ENCODE measurements around the gene NOTCH1.

Gene NOTCH1

GRCh38 chr9:136484153-136485048 lies 61.4 kb downstream of the NOTCH1 start:
- TF ChIP-seq CTCF (IDR thresholded peaks at IDR 0.05; ENCODE audit: low read length, missing control alignments), result no peak
- no peak for DNase-seq (ENCODE audit: low read depth)
- peak overlapping the region; percentile 72 for H3K4me3 ChIP-seq (replicated peaks; ENCODE audit: low read depth, low read length)

GRCh38 chr9:136483589-136484152 lies 62.2 kb downstream of the NOTCH1 start:
- H3K4me3 ChIP-seq (replicated peaks; ENCODE audit: low read depth, low read length), result peak overlapping the region; percentile 72
- DNase-seq (ENCODE audit: low read depth), result peak; percentile 84
- TF ChIP-seq CTCF (IDR thresholded peaks at IDR 0.05; ENCODE audit: low read length, missing control alignments), result no peak

DNA sequence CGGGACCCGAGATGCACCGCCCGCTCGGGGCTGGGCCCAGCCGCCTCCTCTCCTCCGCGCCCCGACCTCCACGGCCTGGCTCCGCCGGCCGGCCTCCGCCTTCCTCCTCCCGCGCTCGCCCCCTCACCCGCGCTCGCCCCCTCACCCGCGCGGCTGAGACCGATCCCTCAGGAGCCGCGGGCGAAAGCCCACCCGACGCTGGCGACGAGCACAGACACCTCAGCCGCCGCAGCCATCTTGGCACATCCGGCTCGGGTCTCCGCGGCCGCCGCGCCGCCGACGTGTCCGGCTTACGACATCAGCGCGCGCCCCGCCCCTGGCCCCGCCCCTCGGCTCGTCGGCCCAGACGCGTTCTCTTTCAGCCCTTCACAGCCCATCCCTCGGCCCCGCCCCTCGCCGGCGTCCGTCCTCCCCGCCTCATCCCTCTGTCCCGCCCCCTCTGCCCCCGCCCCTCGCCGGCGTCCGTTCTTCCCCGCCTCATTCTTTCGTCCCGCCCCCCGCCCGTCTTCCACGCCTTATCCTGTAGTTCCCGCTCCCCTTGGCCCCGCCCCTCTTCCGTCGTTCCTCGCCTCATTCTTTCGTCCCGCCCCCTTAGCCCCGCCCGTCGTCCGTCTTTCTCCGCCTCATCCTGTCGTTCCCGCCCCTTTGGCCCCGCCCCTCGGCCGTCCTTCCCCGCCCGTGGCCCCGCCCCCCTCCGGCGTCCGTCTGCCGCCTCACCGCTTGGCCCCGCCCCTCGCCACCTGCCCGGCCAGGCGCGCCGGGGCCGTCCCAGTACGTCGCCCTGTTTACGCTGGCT lies 62.9 kb downstream of the NOTCH1 start, which contains the start of gene SEC16A:
Gene SEC16A, minus strand, starts transcription at position 248 of the 796 bp plus-strand sequence. CDS start 5,425 bp downstream, outside the sequence.
- peak within 1 kb of the TSS; percentile 96 for H3K4me3 ChIP-seq (replicated peaks; ENCODE audit: low read depth, low read length)
- TF ChIP-seq CTCF (IDR thresholded peaks at IDR 0.05; ENCODE audit: low read length, missing control alignments), result no peak
- DNase-seq (ENCODE audit: low read depth), result peak; percentile 99

- peak; percentile 46 for DNase-seq (ENCODE audit: low read depth)
Observed at GRCh38 chr9:136482046-136482792, 63.6 kb downstream of the NOTCH1 start.

DNA sequence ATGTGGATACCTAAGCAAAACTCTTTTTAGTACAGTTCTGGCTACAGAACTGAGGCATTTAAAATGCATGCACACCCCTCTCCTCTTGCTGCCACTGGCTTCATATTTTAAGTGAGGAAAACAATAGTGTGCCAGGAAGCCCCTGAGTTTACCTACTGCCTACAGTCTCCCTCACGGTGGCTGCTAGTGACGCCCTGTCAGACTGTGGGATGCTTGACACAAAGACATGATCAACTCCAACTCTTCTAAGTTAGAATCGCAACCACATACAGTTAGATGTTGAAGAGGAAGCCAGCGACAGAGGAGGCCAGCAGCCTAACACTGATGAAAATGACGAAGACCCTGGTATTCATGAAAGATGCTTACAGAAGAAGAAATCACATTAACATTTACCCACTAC lies 64.3 kb downstream of the NOTCH1 start:
- TF ChIP-seq CTCF (IDR thresholded peaks at IDR 0.05; ENCODE audit: low read length, missing control alignments), result no peak
- DNase-seq (ENCODE audit: low read depth), result no peak
- H3K4me3 ChIP-seq (replicated peaks; ENCODE audit: low read depth, low read length), result peak overlapping the region; percentile 96

More at GRCh38 chr9:136482046-136482792, 63.6 kb downstream of the NOTCH1 start:
- TF ChIP-seq CTCF (IDR thresholded peaks at IDR 0.05; ENCODE audit: low read length, missing control alignments), result no peak
- peak overlapping the region; percentile 96 for H3K4me3 ChIP-seq (replicated peaks; ENCODE audit: low read depth, low read length)
